C4-2B (cell line): Measurements from ENCODE around the gene NDUFA13.
"Not testable (repeated sequence)": the region's sequence is repeated elsewhere in the genome, so short reads cannot be mapped to it uniquely, and the experiment has no call there.

ENCODE experiments used
- ZFX ChIP-seq: fragments of 450-650 bp; IDR thresholded peaks from 2 replicates; pipeline ENCODE4 v1.6.1; 2017
- TF ChIP-seq, protein P1 (sequence below): fragments of 450-650 bp; conservative IDR thresholded peaks from 2 replicates; pipeline ENCODE4 v1.5.1; 2017; ENCODE audit warnings: mild to moderate bottlenecking

DNA sequence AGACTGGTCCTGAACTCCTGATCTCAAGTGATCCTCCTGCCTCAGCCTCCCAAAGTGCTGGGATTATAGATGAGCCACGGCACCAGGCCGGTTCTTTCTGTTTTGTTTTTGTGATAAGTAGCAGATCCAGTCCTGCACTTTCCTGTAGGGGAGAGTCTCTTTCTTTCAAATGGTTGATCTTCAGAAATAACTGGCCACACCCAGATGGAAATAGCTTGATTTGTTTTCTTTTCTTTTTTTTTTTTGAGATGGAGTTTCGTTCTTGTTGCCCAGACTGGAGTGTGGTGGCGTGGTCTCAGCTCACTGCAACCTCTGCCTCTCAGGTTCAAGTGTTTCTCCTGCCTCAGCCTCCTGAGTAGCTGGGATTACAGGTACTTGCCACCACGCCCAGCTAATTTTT is 43.9 kb upstream of the NDUFA13 start:
- TF ChIP-seq, protein P1, sequence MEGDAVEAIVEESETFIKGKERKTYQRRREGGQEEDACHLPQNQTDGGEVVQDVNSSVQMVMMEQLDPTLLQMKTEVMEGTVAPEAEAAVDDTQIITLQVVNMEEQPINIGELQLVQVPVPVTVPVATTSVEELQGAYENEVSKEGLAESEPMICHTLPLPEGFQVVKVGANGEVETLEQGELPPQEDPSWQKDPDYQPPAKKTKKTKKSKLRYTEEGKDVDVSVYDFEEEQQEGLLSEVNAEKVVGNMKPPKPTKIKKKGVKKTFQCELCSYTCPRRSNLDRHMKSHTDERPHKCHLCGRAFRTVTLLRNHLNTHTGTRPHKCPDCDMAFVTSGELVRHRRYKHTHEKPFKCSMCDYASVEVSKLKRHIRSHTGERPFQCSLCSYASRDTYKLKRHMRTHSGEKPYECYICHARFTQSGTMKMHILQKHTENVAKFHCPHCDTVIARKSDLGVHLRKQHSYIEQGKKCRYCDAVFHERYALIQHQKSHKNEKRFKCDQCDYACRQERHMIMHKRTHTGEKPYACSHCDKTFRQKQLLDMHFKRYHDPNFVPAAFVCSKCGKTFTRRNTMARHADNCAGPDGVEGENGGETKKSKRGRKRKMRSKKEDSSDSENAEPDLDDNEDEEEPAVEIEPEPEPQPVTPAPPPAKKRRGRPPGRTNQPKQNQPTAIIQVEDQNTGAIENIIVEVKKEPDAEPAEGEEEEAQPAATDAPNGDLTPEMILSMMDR: not testable (repeated sequence)
- not testable (repeated sequence) for TF ChIP-seq ZFX
